Hepatocyte (in vitro differentiated cells): ENCODE data around the gene PXDN.

Source experiments
- EZH2 ChIP-seq: fragments of 200-600 bp; sonication (generic); IDR thresholded peaks from 2 replicates; pipeline ENCODE4 v1.6.1; 2016; ENCODE audit warnings: antibody characterized with exemption, mild to moderate bottlenecking, borderline replicate concordance
- TF ChIP-seq, protein P1 (sequence below): fragments of 200-600 bp; sonication (generic); IDR thresholded peaks from 2 replicates; pipeline ENCODE4 v1.5.1; 2016; ENCODE audit warnings: antibody characterized with exemption, mild to moderate bottlenecking; ENCODE audit not compliant: poor library complexity

DNA sequence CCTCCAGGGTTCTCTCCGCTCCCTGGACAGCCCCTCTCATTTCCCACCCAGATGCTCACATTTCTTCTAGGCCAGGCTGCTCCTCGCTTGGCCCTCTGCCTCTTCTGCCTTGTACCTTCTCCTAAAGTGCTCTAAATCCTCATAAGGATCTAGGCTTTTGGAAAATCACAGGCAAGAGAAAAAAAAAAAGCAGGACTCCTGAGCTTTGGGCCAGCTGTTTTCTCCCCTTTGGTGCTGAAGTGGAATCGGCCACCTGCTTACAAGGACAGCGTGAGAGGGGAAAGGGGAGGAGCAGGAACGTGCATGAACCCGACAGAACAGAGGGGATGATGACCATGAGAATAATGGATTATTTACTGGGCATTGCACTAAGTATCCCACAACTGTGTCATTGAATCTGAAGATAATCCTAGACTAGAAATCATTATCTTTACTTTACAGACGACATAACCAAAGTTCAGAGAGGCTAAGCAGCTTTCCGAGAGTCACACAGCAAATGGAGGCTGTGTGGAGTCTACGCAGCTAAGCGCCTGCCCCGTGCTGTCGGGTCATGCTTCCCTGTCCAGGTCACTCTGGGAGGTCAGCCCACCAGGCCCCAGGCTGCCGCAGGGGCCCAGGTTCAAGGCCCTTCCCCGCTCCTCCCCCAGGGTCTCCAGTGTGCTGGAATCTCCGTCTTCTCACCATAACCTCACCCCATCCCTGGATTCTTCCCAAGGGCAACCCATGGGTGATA is 141.9 kb downstream of the PXDN start:
- TF ChIP-seq, protein P1, sequence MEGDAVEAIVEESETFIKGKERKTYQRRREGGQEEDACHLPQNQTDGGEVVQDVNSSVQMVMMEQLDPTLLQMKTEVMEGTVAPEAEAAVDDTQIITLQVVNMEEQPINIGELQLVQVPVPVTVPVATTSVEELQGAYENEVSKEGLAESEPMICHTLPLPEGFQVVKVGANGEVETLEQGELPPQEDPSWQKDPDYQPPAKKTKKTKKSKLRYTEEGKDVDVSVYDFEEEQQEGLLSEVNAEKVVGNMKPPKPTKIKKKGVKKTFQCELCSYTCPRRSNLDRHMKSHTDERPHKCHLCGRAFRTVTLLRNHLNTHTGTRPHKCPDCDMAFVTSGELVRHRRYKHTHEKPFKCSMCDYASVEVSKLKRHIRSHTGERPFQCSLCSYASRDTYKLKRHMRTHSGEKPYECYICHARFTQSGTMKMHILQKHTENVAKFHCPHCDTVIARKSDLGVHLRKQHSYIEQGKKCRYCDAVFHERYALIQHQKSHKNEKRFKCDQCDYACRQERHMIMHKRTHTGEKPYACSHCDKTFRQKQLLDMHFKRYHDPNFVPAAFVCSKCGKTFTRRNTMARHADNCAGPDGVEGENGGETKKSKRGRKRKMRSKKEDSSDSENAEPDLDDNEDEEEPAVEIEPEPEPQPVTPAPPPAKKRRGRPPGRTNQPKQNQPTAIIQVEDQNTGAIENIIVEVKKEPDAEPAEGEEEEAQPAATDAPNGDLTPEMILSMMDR: no peak
- no peak for TF ChIP-seq EZH2
